ENCODE results near the gene PSMD7. TPM values are rescaled to one million over a fixed set of nuclear protein-coding genes. Genes with fewer than 3 reads are reported as not detected.

Gene PSMD7
- 80.2 and 82.8 TPM in 2 replicates for total RNA-seq

DNA sequence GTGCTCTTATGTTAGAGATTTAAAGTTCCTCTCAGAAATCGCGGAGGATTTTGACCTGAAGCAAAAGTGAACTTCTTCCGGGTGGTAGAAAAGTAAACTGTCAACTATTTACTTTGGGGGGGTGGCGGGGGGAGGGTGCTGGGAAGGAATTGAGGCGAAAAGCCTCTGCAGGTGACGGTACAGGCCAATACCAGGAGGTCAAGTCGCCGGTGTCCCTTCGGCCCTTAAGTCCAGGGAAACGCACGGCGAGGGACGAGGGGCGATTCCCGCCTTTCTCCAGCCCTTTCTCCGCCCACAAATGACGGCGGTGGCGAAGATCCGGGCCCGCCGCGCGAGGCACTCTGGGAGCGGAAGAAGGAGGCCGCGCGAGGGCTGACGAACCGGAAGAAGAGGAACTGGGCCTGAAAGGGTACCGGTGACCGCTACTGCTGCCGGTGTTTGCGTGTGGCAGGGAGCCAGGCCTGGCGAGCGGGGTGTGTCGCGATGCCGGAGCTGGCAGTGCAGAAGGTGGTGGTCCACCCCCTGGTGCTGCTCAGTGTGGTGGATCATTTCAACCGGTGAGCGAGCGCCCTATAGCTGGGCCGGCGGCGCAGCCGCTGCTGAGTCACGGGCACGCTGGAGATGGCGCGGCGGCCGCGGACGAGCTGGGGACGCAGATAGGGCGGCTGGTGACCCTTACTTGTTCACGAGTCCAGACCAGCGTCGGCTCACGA, at the start of gene PSMD7:
Gene PSMD7 (plus strand): TSS at position 383 of the 713 bp plus-strand sequence. CDS start 101 bp downstream, at position 484.

Other genes starting within 250 kb of the PSMD7 start
- gene NPIPB15, start 79.5 kb downstream of the PSMD7 start, total RNA-seq, result 0.37 and 0.92 TPM in 2 replicates
- 0.53 and 1.4 TPM in 2 replicates for gene CLEC18B, start 124.7 kb downstream of the PSMD7 start, total RNA-seq

Data from aortic smooth muscle cell (primary cell).